Measurements from ENCODE around the gene PPIL4.
A peak's percentile ranks its signal among the peaks of the same experiment; 100 is the strongest.

Gene PPIL4

DNA sequence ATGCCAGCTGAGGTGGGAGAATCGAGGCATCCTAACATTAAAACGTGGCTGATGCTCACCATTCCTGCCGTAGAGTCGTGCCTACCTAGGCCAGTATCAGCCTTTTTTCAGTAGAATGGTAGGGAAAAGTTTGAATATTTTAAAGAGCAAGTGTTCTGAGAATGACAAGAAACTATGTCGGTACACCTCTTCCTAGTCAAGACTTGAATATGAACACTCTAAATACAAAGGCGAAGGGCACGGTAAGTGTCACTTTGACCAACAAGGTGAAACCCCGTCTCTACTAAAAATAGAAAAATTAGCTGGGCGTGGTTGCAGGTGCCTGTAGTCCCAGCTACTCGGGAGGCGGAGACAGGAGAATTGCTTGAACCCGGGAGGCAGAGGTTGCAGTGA is 21.3 kb upstream of the PPIL4 start:
- TF ChIP-seq, protein P1, sequence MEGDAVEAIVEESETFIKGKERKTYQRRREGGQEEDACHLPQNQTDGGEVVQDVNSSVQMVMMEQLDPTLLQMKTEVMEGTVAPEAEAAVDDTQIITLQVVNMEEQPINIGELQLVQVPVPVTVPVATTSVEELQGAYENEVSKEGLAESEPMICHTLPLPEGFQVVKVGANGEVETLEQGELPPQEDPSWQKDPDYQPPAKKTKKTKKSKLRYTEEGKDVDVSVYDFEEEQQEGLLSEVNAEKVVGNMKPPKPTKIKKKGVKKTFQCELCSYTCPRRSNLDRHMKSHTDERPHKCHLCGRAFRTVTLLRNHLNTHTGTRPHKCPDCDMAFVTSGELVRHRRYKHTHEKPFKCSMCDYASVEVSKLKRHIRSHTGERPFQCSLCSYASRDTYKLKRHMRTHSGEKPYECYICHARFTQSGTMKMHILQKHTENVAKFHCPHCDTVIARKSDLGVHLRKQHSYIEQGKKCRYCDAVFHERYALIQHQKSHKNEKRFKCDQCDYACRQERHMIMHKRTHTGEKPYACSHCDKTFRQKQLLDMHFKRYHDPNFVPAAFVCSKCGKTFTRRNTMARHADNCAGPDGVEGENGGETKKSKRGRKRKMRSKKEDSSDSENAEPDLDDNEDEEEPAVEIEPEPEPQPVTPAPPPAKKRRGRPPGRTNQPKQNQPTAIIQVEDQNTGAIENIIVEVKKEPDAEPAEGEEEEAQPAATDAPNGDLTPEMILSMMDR (IDR thresholded peaks at IDR 0.05; ENCODE audit: extremely low read depth, missing control alignments) = no peak
- DNase-seq (ENCODE audit: low spot score) = peak; percentile 45

GRCh38 chr6:149566410-149567193 is 20.8 kb upstream of the PPIL4 start:
- TF ChIP-seq, protein P1 (IDR thresholded peaks at IDR 0.05; ENCODE audit: extremely low read depth, missing control alignments) = no peak
- peak; percentile 47 for DNase-seq (ENCODE audit: low spot score)

GRCh38 chr6:149565527-149566409 is 19.9 kb upstream of the PPIL4 start, which contains the start of gene GINM1:
TSS of gene GINM1 (plus strand) at chr6:149566375. CDS start at chr6:149566415, 40 bp downstream.
- TF ChIP-seq, protein P1 (IDR thresholded peaks at IDR 0.05; ENCODE audit: extremely low read depth, missing control alignments) = peak; percentile 91
- DNase-seq (ENCODE audit: low spot score) = peak; percentile 99

DNA sequence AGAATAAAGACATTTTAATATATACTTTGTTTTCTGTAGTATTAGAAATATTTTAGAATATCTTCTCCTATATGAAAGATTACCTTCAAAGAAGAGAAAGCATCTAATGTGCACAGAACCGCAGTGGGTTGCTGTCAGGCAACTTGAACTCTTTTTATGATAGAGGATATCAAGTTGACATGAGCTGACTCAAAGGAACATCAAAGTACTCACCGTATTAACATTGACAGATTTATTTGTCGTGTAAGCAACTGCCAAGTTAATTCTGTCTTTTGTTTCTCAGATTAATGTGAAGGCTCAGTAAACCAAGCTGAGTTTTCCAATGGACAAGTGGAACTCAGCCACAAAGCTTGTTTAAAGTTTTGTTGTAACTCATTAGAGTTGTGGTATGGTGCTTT is 18.1 kb upstream of the PPIL4 start:
- DNase-seq (ENCODE audit: low spot score) = no peak
- TF ChIP-seq, protein P1 (IDR thresholded peaks at IDR 0.05; ENCODE audit: extremely low read depth, missing control alignments) = no peak

- DNase-seq (ENCODE audit: low spot score) = no peak
- TF ChIP-seq, protein P1 (IDR thresholded peaks at IDR 0.05; ENCODE audit: extremely low read depth, missing control alignments) = no peak
Observed at GRCh38 chr6:149563203-149563927, 17.5 kb upstream of the PPIL4 start.

DNA sequence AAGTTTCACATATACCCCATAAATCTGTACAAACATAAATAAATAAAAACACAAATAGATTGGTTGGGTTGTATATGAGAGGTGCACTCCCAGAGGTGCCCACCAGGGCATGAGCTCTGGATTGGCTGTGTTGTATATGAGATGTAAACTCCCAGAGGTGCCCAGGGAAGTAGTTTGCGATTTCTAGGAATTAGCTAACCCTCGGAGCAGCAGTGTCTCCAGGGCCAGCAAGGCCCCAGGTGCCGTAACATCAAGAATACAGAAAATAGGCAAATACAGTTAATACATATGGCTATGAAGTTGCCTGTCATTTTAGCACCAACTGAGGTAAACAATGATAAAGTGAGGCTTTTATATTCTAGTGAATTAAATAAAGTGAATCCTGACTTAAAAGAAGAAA is 14.9 kb upstream of the PPIL4 start:
- no peak for DNase-seq (ENCODE audit: low spot score)
- TF ChIP-seq, protein P1 (IDR thresholded peaks at IDR 0.05; ENCODE audit: extremely low read depth, missing control alignments) = peak; percentile 15
